ENCODE measurements around the gene MLLT6.

DNA sequence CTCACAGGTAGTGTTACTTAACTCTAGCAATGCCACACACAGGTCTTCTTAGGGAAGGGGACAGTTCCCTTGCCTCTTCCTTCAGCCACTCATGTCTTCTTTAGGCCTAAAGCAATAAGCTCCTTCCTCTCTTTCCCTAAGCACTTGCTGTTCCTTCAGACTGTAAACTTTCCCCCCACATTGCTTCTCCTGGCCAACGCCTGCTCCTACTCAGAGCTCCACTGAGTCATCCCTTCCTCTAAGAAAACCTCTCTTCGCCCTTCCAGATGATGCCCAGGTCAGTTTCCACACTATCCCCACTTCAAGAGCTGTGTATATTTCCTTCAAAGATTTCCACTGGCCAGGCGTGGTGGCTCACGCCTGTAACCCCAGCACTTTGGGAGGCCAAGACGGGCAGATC, 17.8 kb upstream of the MLLT6 start:
- TF ChIP-seq, protein P1, sequence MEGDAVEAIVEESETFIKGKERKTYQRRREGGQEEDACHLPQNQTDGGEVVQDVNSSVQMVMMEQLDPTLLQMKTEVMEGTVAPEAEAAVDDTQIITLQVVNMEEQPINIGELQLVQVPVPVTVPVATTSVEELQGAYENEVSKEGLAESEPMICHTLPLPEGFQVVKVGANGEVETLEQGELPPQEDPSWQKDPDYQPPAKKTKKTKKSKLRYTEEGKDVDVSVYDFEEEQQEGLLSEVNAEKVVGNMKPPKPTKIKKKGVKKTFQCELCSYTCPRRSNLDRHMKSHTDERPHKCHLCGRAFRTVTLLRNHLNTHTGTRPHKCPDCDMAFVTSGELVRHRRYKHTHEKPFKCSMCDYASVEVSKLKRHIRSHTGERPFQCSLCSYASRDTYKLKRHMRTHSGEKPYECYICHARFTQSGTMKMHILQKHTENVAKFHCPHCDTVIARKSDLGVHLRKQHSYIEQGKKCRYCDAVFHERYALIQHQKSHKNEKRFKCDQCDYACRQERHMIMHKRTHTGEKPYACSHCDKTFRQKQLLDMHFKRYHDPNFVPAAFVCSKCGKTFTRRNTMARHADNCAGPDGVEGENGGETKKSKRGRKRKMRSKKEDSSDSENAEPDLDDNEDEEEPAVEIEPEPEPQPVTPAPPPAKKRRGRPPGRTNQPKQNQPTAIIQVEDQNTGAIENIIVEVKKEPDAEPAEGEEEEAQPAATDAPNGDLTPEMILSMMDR (conservative IDR thresholded peaks at IDR 0.05; ENCODE audit: low read depth, low read length): no peak
- TF ChIP-seq EZH2 (IDR thresholded peaks at IDR 0.05; ENCODE audit: low read length, unreplicated experiment) (no peak), EZH2phosphoT487 (IDR thresholded peaks at IDR 0.05; ENCODE audit: borderline replicate concordance, low read length) (no peak)
